WI38 (cell line): ENCODE data around the gene FAM110D.

Experiments used
- H3K4me3 ChIP-seq: 2 replicates; pipeline ENCODE4 v1.5.1; 2011; ENCODE audit warnings: low read depth, mild to moderate bottlenecking, control low read depth, low read length
- TF ChIP-seq, protein P1 (sequence below): IDR thresholded peaks from 2 replicates; pipeline ENCODE4 v1.5.1; 2012; ENCODE audit warnings: low read depth, mild to moderate bottlenecking, control low read depth, low read length

The FAM110D gene

DNA sequence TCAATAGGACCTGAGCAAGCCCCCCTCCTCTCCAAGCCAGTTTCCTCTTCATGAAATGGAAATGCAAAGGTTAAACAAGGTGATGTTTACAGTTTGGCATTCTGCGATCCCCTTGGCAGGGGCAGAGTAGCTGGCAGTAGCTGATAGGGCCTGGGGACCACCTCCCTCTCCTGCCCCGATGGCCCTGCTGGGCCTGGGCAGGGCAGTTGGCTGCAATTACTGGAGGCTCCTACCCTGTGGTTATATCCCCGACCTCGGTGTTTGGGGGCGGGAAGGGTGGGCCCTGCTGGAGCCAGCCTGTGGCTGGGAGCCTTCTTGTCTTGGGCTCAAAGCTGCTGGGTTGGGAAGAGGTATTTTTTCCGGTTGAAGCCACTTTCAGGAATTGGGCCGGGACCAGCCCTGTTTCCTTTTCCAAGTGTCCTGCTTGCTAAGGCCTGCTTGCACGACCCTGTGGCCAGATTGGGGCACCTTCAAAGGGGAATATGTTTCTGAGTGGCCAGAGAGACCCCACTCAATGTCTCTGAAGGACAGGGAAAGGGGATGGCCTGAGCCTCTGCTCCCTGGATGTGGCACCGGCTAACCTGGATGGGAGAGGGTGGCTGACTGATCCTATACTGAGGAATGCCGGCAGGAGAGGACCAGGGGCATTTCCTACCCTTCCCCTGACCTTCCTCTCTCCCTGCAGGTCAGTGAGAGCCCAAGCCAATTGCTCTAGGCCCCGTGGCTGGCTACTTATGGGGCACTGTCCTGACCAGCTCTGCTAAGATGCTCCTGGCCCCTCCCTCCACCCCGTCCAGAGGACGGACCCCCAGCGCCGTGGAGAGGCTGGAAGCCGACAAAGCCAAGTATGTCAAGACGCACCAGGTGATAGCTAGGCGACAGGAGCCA lies 1.9 kb downstream of the FAM110D start:
- TF ChIP-seq, protein P1, sequence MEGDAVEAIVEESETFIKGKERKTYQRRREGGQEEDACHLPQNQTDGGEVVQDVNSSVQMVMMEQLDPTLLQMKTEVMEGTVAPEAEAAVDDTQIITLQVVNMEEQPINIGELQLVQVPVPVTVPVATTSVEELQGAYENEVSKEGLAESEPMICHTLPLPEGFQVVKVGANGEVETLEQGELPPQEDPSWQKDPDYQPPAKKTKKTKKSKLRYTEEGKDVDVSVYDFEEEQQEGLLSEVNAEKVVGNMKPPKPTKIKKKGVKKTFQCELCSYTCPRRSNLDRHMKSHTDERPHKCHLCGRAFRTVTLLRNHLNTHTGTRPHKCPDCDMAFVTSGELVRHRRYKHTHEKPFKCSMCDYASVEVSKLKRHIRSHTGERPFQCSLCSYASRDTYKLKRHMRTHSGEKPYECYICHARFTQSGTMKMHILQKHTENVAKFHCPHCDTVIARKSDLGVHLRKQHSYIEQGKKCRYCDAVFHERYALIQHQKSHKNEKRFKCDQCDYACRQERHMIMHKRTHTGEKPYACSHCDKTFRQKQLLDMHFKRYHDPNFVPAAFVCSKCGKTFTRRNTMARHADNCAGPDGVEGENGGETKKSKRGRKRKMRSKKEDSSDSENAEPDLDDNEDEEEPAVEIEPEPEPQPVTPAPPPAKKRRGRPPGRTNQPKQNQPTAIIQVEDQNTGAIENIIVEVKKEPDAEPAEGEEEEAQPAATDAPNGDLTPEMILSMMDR: no peak
- H3K4me3 ChIP-seq: no peak overlapping the region; the same call in 1 of the 2 replicates

DNA sequence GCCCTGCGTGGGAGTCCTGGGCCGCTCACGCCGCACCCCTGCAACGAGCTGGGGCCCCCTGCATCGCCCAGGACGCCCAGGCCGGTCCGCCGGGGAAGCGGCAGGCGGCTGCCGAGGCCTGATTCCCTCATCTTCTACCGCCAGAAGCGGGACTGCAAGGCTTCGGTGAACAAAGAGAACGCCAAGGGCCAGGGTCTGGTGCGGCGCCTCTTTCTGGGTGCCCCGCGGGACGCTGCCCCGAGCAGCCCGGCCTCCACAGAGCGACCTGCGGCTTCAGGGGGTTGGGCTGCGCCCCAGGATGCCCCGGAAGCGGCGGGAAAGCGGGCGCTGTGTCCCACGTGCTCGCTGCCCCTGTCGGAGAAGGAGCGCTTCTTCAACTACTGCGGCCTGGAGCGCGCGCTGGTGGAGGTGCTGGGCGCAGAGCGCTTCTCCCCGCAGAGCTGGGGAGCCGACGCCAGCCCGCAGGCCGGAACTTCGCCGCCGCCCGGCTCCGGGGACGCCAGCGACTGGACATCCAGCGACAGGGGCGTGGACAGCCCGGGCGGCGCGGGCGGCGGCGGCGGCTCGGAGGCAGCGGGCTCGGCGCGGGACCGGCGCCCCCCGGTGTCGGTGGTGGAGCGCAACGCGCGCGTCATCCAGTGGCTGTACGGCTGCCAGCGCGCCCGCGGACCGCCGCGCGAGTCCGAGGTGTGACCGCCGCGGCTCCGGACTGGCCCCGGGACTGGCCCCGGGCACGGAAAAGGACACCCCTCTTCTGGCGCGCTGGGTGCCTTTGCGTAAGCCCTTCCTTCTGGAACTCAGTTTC lies 2.7 kb downstream of the FAM110D start:
- TF ChIP-seq, protein P1: no peak
- H3K4me3 ChIP-seq: peak overlapping the region; percentile 49

DNA sequence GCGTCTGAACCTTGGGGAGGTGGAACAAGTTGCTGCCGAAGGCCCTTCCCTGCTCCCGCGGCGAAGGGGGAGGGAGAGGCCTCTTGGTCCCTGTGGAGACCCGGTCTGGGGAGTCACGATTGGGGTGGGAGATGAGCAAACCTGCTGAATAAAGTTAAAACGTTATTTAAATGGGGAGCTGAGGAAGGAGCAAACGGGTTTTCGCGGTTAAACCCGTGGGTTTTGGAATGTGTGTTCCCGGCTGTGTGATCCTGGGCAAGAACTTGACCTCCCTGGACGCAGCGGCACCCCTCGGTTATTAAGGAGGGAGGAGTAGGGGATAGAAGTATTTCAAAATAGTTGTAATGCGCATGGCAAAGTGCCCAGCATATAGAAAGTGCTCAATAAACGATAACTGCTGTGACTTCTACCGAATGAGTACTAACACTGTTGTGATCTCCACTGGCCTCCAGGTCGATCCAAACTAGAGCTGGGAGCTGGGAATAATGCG lies 3.4 kb downstream of the FAM110D start:
- peak overlapping the region; percentile 49 for H3K4me3 ChIP-seq
- TF ChIP-seq, protein P1: no peak

DNA sequence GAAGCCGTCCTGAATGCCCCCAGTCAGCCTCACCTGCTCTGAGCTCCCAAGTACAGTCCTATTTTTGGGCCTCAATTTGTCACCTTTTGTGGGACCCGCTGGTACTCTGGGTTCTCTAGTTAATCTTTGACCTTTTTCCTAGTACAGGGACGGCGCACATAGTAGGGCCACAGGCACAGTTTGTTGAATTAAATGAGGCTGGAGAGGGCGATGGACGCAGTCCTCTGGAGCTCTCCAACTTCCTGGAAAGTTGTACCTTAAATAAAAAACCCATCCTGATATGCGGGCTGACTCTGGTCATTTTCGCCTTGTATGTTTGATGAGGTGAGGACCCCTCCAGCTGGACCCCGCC lies 4.8 kb downstream of the FAM110D start:
- H3K4me3 ChIP-seq: no peak overlapping the region
- TF ChIP-seq, protein P1: no peak

DNA sequence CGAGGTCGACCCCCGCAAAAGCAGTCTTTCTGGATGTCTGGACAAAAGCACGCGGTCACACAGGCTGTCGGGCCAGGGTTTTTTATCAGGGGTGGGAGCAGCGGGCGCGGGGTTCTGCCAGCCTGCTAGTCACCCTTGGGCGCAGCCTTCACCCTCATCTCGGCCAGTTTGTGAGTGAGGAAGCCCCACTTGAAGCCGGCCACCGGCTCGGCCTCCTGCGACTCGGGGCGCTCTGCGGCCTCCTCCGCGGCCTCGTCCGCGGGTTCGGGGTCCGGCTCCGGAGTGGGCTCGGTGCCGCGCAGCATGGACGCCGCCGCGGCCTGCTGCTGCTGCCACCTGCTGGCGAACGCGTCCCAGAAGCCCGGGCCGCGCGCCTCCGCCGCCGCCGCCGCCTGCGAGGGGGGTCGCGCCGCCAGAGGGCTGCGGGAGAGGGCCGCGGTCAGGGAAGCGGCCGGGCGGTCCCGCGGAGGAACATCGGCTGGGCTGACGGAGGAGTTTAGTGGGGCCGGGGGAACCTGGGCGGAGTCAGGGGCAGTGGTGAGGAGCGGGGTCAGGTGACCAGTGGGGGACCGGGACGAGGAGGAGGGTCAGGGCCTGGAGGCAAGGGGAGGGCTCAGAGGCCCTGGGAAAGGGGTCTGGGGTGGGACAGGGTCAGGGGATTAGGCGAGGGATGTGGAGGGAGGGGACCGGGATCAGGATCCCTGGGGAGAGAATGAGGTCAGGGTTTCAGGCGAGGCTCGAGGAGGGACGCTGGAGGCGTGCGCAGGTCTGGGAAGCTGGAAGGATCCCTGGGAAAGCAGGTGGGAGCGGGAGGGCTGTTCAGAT lies 5.4 kb downstream of the FAM110D start:
- no peak overlapping the region for H3K4me3 ChIP-seq
- TF ChIP-seq, protein P1: 0 out of 2 replicates have a peak, but pooled peaks have one; percentile 7

DNA sequence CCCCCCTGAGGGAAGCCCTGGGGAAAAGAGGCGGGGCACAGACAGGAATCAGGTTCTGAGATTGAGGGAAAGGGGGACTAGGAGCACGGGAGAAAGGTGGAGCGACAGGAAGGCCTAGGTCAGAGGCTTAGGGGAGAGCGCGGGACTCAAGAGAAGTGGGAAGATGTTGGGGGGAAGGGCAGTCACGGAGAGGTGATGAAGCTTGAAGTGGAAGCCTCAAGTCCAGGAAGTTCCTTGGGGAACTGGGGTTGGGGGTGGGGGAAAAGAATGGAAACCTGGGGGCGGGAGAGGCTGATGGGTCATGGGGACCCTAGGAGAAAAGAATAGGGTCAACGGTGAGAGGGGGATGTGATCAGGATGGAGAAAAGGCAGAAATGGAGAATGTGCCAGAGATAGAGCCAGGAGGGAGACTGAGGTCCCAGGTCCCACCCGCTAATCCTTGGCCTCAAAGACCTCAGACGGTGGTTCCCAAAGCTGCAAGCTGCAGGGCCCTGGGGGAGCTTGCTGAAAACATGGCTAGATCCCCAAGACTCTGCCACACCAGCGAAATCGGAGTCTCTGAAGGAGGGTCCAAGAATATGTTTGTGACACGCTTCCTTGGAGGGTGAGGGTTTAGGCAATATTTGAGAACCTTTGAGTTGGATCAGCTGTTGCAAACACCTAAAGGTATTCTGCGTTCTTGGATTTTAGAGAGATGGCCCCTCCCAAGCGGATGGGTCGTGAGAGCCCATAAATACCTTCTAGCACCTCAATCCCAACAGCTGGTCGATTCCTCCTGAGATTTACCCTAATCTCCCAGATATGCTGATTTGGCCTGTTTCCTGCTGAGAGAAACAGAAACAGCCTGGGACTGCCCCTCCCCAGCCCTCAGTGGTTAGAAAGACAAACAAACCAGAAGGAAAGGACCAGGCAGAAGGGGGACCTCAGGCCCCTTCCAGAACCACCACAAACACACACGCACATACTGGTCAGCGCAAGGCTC lies 6.3 kb downstream of the FAM110D start:
- H3K4me3 ChIP-seq: no peak overlapping the region
- TF ChIP-seq, protein P1: no peak
